HG02610 (cell line): Measurements from ENCODE around the gene DNAJC13.

Experiments used
- ATAC-seq: cut with Tn5 transposase; IDR thresholded peaks from one replicate; pipeline ENCODE4 v1.9.1; 2021; ENCODE audit warnings: mild to moderate bottlenecking, moderate library complexity; ENCODE audit not compliant: unreplicated experiment

The DNAJC13 gene

GRCh38 chr3:132587401-132587800 is 170.1 kb downstream of the DNAJC13 start:
- ATAC-seq: no peak
